CD8-positive, alpha-beta memory T cell (primary cell): ENCODE data around the gene PDE4A. TPM values are rescaled to one million over a fixed set of nuclear protein-coding genes. Genes with fewer than 3 reads are reported as not detected.

Experiments
- CTCF ChIA-PET: fragments of 350-600 bp; sonication (Branson Sonifier 250); formaldehyde crosslinking; loops from one replicate; lab custom pipeline; 2021; ENCODE audit warnings: antibody characterized with exemption; lab: Charles Lee
- POLR2A ChIA-PET: fragments of 350-600 bp; sonication (Branson Sonifier 250); formaldehyde crosslinking; loops from one replicate; lab custom pipeline; 2021; ENCODE audit warnings: antibody characterized with exemption; lab: Charles Lee
- DNase-seq, 5 donors: peaks; one replicate each; pipeline versions ENCODE4 v3.0.0 to v3.0.0-alpha.2; 2020 to 2022; ENCODE audit warnings: mixed read lengths in 1 of 5
- H3K27ac ChIP-seq: one replicate; pipeline ENCODE4 v1.7.0; 2013; ENCODE audit warnings: low read depth, mild to moderate bottlenecking, low read length, moderate library complexity
- H3K27me3 ChIP-seq: 2 replicates; pipeline ENCODE4 v1.7.0; 2013; ENCODE audit warnings: low read length, mild to moderate bottlenecking; ENCODE audit not compliant: insufficient read depth, poor library complexity, severe bottlenecking
- H3K36me3 ChIP-seq: 2 replicates; pipeline ENCODE4 v1.7.0; 2013; ENCODE audit warnings: mild to moderate bottlenecking, low read length, moderate library complexity; ENCODE audit not compliant: insufficient read depth
- H3K4me1 ChIP-seq: 2 replicates; pipeline ENCODE4 v1.7.0; 2013; ENCODE audit warnings: mild to moderate bottlenecking, low read length, moderate library complexity; ENCODE audit not compliant: insufficient read depth
- H3K4me3 ChIP-seq: 2 replicates; pipeline ENCODE4 v1.7.0; 2013; ENCODE audit warnings: mild to moderate bottlenecking, low read length
- H3K9me3 ChIP-seq: 2 replicates; pipeline ENCODE4 v1.7.0; 2013; ENCODE audit warnings: mild to moderate bottlenecking, low read length
- H3K27ac Mint-ChIP-seq, 8 donors: one replicate each; pipeline ENCODE4 v1.8.0; 2020 to 2021; ENCODE audit warnings: mixed read lengths in 8 of 8, mild to moderate bottlenecking in 6 of 8, inconsistent platforms in 3 of 8, moderate library complexity in 3 of 8
- H3K27me3 Mint-ChIP-seq, 2 donors: one replicate each; pipeline ENCODE4 v1.8.0; 2020 to 2021; ENCODE audit warnings: mixed read lengths in 2 of 2, mild to moderate bottlenecking in 1 of 2, moderate library complexity in 1 of 2
- H3K36me3 Mint-ChIP-seq, 3 donors: one replicate each; pipeline ENCODE4 v1.8.0; 2020 to 2021; ENCODE audit warnings: mixed read lengths in 3 of 3, inconsistent platforms in 1 of 3, mild to moderate bottlenecking in 1 of 3
- H3K4me1 Mint-ChIP-seq, 3 donors: one replicate each; pipeline ENCODE4 v1.8.0; 2020 to 2021; ENCODE audit warnings: mixed read lengths in 3 of 3, inconsistent platforms in 1 of 3, mild to moderate bottlenecking in 1 of 3
- H3K4me3 Mint-ChIP-seq, 7 donors: one replicate each; pipeline ENCODE4 v1.8.0; 2020 to 2021; ENCODE audit warnings: mixed read lengths in 7 of 7, mild to moderate bottlenecking in 6 of 7, moderate library complexity in 4 of 7, inconsistent platforms in 2 of 7
- H3K9me3 Mint-ChIP-seq, 5 donors: one replicate each; pipeline ENCODE4 v1.8.0; 2020 to 2022; ENCODE audit warnings: mixed read lengths in 5 of 5, mild to moderate bottlenecking in 3 of 5, moderate library complexity in 2 of 5, inconsistent platforms in 1 of 5
- polyA plus RNA-seq: library from polyadenylated mRNA; unstranded; fragments of 300-500 nt; fragmentation: Illumina TruSeq; gene quantifications from one replicate; pipeline ENCODE4 v1.2.3, GENCODE V29; 2021
- total RNA-seq, 2 experiments: library from RNA; stranded (reverse); gene quantifications; one replicate each; pipeline ENCODE4 v1.2.3, GENCODE V29; 2021

The PDE4A gene
- total and polyA plus RNA-seq, 3 experiments from 2014 or later: 7.5 to 22.2 (median 21.6) TPM

- peaks cover 55% of the 10 kb centered on the region for H3K27me3 ChIP-seq
- peak overlapping the region; percentile 71 to 85 (median 75) for H3K4me3 Mint-ChIP-seq
- peaks cover 67% of the 10 kb centered on the region for H3K4me1 ChIP-seq
- H3K27me3 Mint-ChIP-seq: peaks cover 41 to 43% of the 10 kb centered on the region in 2 donors
- H3K27ac ChIP-seq: no peak overlapping the region
- peak in 3 of 5 donors; percentile 40 to 70 (median 54) for DNase-seq
- CTCF ChIA-PET: interaction anchor here (1.2 to 29.2 kb wide), 3 partner anchors 6 to 27 kb away, joined by 3 to 788 read pairs (median 788); partner anchors contain the start of genes CDC37 and PDE4A
- H3K36me3 ChIP-seq: no peaks in the 10 kb centered on the region
- POLR2A ChIA-PET: interaction anchor here (0.7 to 1.4 kb wide), 2 partner anchors 149 to 417 kb away, joined by 9 to 10 read pairs; partner anchors contain the start of genes ICAM1 and TMED1
- H3K9me3 ChIP-seq: no peaks in the 10 kb centered on the region
- no peaks in the 10 kb centered on the region for H3K9me3 Mint-ChIP-seq
- no peaks in the 10 kb centered on the region for H3K36me3 Mint-ChIP-seq
- peak overlapping the region; percentile 20 for H3K4me3 ChIP-seq
- H3K27ac Mint-ChIP-seq: peak overlapping the region in 7 of 8 donors; percentile 52 to 94 (median 87)
- peaks cover 49 to 69% (median 54%) of the 10 kb centered on the region in 3 donors for H3K4me1 Mint-ChIP-seq
Observed at GRCh38 chr19:10419200-10419645, 1.1 kb upstream of the PDE4A start.

GRCh38 chr19:10419646-10420443 lies 493 bp upstream of the PDE4A start:
- H3K4me1 Mint-ChIP-seq: peaks cover 51 to 75% (median 58%) of the 10 kb centered on the region in 3 donors
- peak overlapping the region; percentile 71 to 85 (median 75) for H3K4me3 Mint-ChIP-seq
- peak in 3 of 5 donors; percentile 39 to 75 (median 60) for DNase-seq
- ChIA-PET CTCF (interaction anchor here (1.2 to 29.2 kb wide), 4 partner anchors 5 to 59 kb away, joined by 3 to 788 read pairs (median 396); partner anchors contain the start of genes CDC37 and PDE4A), POLR2A (interaction anchor here (1.4 kb wide), 1 partner anchor 150 kb away, joined by 9 read pairs; the partner anchor contains the start of gene ICAM1)
- H3K9me3 ChIP-seq: no peaks in the 10 kb centered on the region
- H3K27ac Mint-ChIP-seq: peak overlapping the region in 7 of 8 donors; percentile 52 to 94 (median 87)
- H3K36me3 ChIP-seq: no peaks in the 10 kb centered on the region
- peaks cover 55% of the 10 kb centered on the region for H3K27me3 ChIP-seq
- H3K27ac ChIP-seq: no peak overlapping the region
- peaks cover 41 to 43% of the 10 kb centered on the region in 2 donors for H3K27me3 Mint-ChIP-seq
- peaks cover 74% of the 10 kb centered on the region for H3K4me1 ChIP-seq
- H3K4me3 ChIP-seq: peak overlapping the region; percentile 20
- no peaks in the 10 kb centered on the region for H3K9me3 Mint-ChIP-seq
- H3K36me3 Mint-ChIP-seq: no peaks in the 10 kb centered on the region

- peaks cover 41 to 43% of the 10 kb centered on the region in 2 donors for H3K27me3 Mint-ChIP-seq
- no peaks in the 10 kb centered on the region for H3K9me3 Mint-ChIP-seq
- H3K4me3 Mint-ChIP-seq: peak overlapping the region; percentile 52 to 73 (median 61)
- Histone ChIP-seq H3K27me3 (peaks cover 55% of the 10 kb centered on the region), H3K27ac (peak overlapping the region; percentile 27), H3K9me3 (no peaks in the 10 kb centered on the region), H3K4me1 (peaks cover 79% of the 10 kb centered on the region), H3K4me3 (peak overlapping the region; percentile 34), H3K36me3 (no peaks in the 10 kb centered on the region)
- H3K4me1 Mint-ChIP-seq: peaks cover 56 to 82% (median 65%) of the 10 kb centered on the region in 3 donors
- peak overlapping the region in 6 of 8 donors; percentile 35 to 85 (median 78) for H3K27ac Mint-ChIP-seq
- no peak for DNase-seq
- ChIA-PET CTCF (interaction anchor here (0.6 to 29.2 kb wide), 4 partner anchors 3 to 57 kb away, joined by 3 to 788 read pairs (median 396); partner anchors contain the start of genes CDC37 and PDE4A), POLR2A (interaction anchor here (0.7 to 1.1 kb wide), 2 partner anchors 9 to 14 kb away, joined by 4 read pairs; no protein-coding TSS in a partner anchor)
- H3K36me3 Mint-ChIP-seq: peaks cover 0 to 1% (median 0%) of the 10 kb centered on the region in 3 donors
Observed at GRCh38 chr19:10421240-10422045, 1.1 kb downstream of the PDE4A start.

GRCh38 chr19:10422046-10422461 lies 1.7 kb downstream of the PDE4A start:
- no peak overlapping the region for H3K27ac ChIP-seq
- H3K27me3 Mint-ChIP-seq: peaks cover 37 to 41% of the 10 kb centered on the region in 2 donors
- ChIA-PET POLR2A (interaction anchor here (0.7 to 1.1 kb wide), 2 partner anchors 10 to 14 kb away, joined by 4 read pairs; no protein-coding TSS in a partner anchor), CTCF (interaction anchor here (28.4 to 29.2 kb wide), 2 partner anchors 3 to 12 kb away, joined by 788 read pairs; partner anchors contain the start of genes CDC37 and PDE4A)
- H3K9me3 Mint-ChIP-seq: no peaks in the 10 kb centered on the region
- DNase-seq: no peak
- peaks cover 75% of the 10 kb centered on the region for H3K4me1 ChIP-seq
- no peaks in the 10 kb centered on the region for H3K9me3 ChIP-seq
- H3K4me3 Mint-ChIP-seq: peak overlapping the region; percentile 42 to 73 (median 56)
- peaks cover 53% of the 10 kb centered on the region for H3K27me3 ChIP-seq
- peaks cover 0 to 1% (median 0%) of the 10 kb centered on the region in 3 donors for H3K36me3 Mint-ChIP-seq
- H3K27ac Mint-ChIP-seq: peak overlapping the region in 6 of 8 donors; percentile 39 to 85 (median 73)
- no peaks in the 10 kb centered on the region for H3K36me3 ChIP-seq
- no peak overlapping the region for H3K4me3 ChIP-seq
- peaks cover 51 to 79% (median 61%) of the 10 kb centered on the region in 3 donors for H3K4me1 Mint-ChIP-seq

- Histone ChIP-seq H3K36me3 (no peaks in the 10 kb centered on the region), H3K27me3 (peaks cover 46% of the 10 kb centered on the region), H3K4me3 (no peak overlapping the region), H3K9me3 (no peaks in the 10 kb centered on the region), H3K27ac (no peak overlapping the region), H3K4me1 (peaks cover 73% of the 10 kb centered on the region)
- CTCF ChIA-PET: interaction anchor here (0.9 to 29.2 kb wide), 8 partner anchors 2 to 152 kb away, joined by 3 to 788 read pairs (median 4); partner anchors contain the start of genes CDC37, ICAM1 and PDE4A
- H3K36me3 Mint-ChIP-seq: peaks cover 0 to 1% (median 0%) of the 10 kb centered on the region in 3 donors
- H3K9me3 Mint-ChIP-seq: no peaks in the 10 kb centered on the region
- DNase-seq: no peak
- peak overlapping the region in 3 of 8 donors; percentile 45 to 99 (median 79) for H3K27ac Mint-ChIP-seq
- H3K4me3 Mint-ChIP-seq: no peak overlapping the region
- H3K4me1 Mint-ChIP-seq: peaks cover 57 to 82% (median 68%) of the 10 kb centered on the region in 3 donors
- POLR2A ChIA-PET: interaction anchor here (1.6 kb wide), 1 partner anchor 10 kb away, joined by 6 read pairs; no protein-coding TSS in a partner anchor
- peaks cover 36 to 39% of the 10 kb centered on the region in 2 donors for H3K27me3 Mint-ChIP-seq
Observed at GRCh38 chr19:10422846-10423245, 2.5 kb downstream of the PDE4A start.

- ChIA-PET CTCF (interaction anchor here (0.7 to 29.2 kb wide), 11 partner anchors 1 to 493 kb away, joined by 3 to 788 read pairs (median 4); partner anchors contain the start of genes CDC37, ICAM1 and PDE4A), POLR2A (interaction anchor here (1.6 kb wide), 1 partner anchor 11 kb away, joined by 6 read pairs; no protein-coding TSS in a partner anchor)
- H3K27ac Mint-ChIP-seq: peak overlapping the region in 7 of 8 donors; percentile 47 to 100 (median 98)
- Histone ChIP-seq H3K4me1 (peaks cover 71% of the 10 kb centered on the region), H3K27ac (peak overlapping the region; percentile 51), H3K9me3 (no peaks in the 10 kb centered on the region), H3K4me3 (peak overlapping the region; percentile 51), H3K27me3 (peaks cover 36% of the 10 kb centered on the region), H3K36me3 (no peaks in the 10 kb centered on the region)
- H3K4me1 Mint-ChIP-seq: peaks cover 61 to 84% (median 70%) of the 10 kb centered on the region in 3 donors
- H3K36me3 Mint-ChIP-seq: peaks cover 0 to 2% (median 1%) of the 10 kb centered on the region in 3 donors
- H3K9me3 Mint-ChIP-seq: peaks cover 0 to 2% (median 2%) of the 10 kb centered on the region in 5 donors
- peaks cover 26 to 34% of the 10 kb centered on the region in 2 donors for H3K27me3 Mint-ChIP-seq
- DNase-seq: peak; percentile 49 to 76 (median 53)
- H3K4me3 Mint-ChIP-seq: peak overlapping the region; percentile 71 to 91 (median 86)
Observed at GRCh38 chr19:10424011-10424637, 3.8 kb downstream of the PDE4A start.
